Stimulated activated CD8-positive, alpha-beta memory T cell treated with anti-CD3 and anti-CD28 coated beads, Interleukin-2, amount 100 ng/mL, for 48 hours (primary cell): ENCODE measurements around the gene DTX2.
"Not testable (repeated sequence)": the region's sequence is repeated elsewhere in the genome, so short reads cannot be mapped to it uniquely, and the experiment has no call there.

Source experiments
- DNase-seq, 2 donors: peaks; one replicate each; pipeline ENCODE4 v3.0.0-alpha.2; 2020; ENCODE audit warnings: low read depth in 2 of 2

DTX2 gene

DNA sequence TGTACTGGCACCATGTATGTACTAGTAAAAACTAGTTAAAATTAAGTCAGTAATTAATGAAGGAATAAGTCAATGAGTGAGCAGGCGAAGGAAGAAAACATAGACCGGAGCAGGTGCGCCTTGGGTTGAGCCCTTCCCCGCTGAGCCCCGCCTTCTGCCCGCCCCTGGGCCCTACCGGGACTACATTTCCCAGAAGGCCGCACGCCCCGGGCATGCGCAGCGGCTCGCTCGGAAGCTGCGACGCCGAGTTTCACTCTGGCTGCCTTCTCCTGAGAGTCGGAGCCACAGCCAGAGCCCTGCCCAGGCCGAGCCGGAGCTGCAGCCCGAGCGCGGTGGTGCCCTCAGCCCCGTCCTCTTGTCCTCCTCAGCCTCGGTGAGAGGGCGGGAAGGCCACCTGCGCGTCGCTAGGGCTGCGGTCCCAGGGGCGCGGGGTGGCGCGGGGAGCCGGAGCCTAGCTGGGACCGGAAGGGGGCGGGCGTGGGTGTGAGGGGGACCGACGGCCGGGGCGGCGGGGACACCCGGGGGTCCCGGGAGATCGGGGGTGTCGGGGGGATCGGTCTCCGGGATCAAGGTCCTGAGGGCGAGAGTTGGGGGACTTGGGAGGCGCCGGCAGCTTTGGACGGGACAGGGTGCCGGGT is at the start of gene DTX2:
TSS of gene DTX2 (plus strand) at position 246 of the 638 bp plus-strand sequence. CDS start 18,801 bp downstream, outside the sequence.
- peak in 1 of 2 donors; percentile 23 for DNase-seq

DNA sequence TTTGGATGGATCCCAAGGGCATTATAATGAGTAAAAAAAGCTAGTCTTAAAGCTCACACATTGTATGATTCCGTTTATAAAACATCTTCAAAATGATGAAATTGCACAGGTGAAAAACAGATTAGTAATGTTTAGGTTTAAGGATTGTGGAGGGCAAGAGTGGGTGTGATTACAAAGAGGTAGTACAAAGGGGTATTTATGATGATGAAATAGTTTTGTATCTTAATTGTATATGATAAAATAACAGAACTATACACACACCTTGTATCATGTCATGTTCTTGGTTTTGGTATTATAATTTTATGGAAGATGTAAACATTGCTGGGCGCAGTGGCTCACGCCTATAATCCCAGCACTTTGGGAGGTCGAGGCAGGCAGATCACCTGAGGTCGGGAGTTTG is 49.3 kb upstream of the DTX2 start:
- no peak for DNase-seq

DNA sequence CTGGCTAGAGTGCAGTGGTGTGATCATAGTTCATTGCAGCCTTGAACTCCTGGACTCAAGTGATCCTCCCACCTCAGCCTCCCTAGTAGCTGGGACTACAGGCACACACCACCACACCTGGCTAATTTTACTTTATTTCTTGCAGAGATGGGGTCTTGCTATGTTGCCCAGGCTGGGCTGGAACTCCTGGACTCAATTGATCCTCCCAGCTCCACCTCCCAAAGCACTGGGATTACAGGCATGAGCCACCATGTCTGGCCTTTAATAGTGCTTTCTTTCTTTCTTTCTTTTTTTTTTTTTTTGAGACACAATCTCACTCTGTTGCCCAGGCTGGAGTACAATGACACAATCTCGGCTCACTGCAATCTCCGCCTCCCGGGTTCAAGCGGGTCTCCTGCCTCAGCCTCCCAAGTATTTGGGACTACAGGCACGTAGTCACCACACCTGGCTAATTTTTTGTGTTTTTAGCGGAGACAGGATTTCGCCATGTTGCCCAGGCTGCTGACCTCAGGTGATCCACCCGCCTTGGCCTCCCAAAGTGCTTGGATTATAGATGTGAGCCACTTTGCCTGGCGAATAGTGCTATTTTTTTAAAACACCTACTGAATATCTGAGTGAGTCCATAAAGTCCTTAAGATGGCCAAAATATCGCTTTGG is 43.7 kb upstream of the DTX2 start:
- not testable (repeated sequence) for DNase-seq

DNA sequence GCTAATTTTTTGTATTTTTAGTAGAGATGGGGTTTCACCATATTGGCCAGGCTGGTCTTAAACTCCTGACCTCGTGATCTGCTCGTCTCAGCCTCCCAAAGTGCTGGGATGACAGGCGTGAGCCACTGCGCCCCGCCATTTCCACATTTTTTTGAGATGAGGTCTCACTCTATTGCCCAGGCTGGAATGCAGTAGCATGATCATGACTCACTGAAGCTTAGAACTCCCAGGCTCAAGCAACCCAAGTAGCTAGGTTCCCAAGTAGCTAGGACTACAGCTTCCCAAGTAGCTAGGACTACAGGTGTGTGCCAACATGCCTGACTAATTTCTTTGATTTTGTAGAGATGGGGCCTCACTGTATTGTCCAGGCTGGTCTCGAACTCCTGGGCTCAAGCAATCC is 40.4 kb upstream of the DTX2 start:
- not testable (repeated sequence) for DNase-seq

DNA sequence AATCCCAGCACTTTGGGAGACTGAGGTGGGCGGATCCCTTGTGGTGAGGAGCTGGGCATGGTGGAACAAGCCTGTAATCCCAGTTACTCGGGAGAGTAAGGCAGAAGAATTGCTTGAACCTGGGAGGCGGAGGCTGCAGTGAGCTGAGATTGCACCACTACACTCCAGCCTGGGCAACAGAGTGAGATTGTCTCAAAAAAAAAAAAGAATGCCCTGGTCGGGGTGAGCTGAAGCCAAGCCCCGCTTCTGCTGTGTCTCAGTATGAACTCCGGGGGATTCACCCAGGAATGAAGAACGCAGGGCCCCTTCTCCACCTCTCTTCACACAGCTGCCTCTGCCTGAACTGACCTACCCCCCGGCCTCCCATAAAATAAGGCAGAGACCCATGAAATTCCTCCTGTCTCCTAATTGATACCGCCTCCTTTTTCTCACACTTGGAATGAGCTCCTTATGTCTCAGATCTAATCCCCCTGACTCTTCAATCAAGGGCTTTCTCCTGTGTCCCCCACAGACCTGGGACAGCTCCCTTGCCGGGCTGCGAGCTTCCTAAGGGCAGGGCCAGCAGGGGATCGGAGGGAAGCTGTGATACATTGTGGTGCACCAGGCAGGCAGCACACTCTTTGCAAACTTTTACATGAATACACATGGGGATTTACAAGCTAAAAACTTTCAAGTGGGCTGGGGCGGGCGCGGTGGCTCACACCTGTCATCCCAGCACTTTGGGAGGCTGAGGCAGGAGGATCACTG is 37.7 kb upstream of the DTX2 start:
- DNase-seq = no peak

DNA sequence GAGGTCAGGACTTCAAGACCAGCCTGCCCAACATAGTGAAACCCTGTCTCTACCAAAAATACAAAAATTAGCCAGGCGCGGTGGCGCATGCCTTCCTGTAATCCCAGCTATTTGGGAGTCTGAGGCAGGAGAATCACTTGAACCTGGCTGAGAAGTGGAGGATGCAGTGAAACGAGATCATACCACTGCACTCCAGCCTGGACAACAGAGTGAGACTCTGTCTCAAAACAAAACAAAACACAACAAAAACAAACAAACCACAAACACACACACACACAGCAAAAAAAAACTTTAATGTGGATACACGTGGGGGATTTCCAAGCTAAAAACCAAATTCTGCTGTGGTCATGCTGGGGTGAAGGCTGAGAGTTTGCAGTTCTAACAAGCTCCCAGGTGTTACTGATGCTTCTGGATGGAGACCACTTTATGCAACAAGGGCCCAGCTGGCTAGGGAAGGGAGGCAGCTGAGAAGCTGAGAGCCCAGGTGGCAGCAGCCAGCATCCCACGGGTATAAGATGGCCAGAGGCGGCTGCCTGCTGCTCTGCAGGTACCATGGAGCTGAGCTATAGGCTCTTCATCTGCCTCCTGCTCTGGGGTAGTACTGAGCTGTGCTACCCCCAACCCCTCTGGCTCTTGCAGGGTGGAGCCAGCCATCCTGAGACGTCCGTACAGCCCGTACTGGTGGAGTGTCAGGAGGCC is 36.9 kb upstream of the DTX2 start, which contains the start of gene ZP3:
TSS of gene ZP3 (plus strand) at position 538 of the 699 bp plus-strand sequence. CDS start at position 553, 15 bp downstream.
- no peak for DNase-seq

DNA sequence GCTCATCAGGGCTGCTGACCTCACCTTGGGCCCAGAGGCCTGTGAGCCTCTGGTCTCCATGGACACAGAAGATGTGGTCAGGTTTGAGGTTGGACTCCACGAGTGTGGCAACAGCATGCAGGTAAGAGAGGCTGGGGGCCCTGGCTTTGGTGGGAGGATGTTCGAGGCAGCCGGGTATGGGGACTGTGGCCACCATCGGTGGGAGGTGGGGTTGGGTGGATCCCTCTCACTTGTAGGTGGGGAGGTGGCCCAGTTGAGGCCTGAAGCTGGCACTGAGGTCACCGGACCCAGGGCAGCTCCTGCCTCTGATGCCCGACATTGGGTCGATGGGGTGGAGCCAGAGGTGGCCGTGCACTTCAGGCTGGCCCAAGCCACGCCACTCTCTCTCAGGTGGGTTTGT is 36.4 kb upstream of the DTX2 start:
- no peak for DNase-seq

DNA sequence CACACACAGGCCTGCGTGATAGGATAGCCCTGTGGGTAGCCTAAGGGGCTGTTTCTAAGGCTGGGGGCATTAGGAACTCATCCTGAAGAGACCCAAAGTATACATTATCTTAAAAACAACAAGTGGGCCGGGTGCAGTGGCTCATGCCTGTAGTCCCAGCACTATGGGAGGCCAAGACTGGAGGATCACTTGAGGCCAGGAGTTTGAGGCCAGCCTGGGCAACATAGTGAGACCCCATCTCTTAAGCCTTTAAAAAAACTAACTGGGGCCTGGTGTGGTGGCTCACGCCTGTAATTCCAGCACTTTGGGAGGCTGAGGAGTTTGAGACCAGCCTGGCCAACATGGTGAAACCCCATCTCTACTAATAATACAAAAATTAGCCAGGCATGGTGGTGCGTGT is 36.0 kb upstream of the DTX2 start:
- DNase-seq = not testable (repeated sequence)

DNA sequence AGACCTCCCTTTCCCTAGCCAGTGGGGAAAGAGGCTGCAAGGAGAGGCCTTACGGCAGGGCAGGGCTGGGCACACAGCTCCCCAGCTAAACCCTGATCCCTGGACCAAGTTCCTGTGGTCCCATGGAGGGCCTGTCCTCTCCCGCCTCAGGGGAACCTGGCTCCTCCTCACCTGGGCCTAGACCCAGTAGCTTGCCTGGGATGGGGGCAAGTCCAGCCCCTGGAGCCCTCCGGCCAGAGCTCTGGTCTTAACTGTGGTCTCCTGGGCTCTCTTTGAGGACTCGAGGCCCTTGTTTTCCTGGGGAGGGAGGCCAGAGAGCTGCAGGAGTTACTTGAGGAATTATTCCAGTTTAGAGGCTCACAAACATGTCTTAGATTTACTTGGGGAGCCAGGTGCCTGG is 35.3 kb upstream of the DTX2 start:
- no peak for DNase-seq

DNA sequence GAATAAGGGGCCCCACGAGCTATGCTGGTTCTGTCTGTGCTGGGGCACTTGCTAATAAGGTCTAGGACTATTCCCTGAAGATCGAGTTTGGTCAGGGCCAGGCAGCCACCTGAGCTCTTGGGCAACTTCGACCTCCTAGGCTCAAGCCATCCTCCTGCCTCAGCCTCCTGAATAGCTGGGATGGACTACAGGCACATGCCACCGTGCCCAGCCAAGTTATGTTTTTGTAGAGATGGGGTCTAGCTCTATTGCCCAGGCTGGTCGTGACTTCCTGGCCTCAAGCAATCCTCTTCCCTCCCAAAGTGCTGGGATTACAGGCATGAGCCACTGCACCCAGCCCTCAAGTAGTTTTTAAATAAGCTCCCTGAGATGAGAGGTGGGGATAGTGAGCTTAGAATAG is 33.9 kb upstream of the DTX2 start:
- DNase-seq = no peak

DNA sequence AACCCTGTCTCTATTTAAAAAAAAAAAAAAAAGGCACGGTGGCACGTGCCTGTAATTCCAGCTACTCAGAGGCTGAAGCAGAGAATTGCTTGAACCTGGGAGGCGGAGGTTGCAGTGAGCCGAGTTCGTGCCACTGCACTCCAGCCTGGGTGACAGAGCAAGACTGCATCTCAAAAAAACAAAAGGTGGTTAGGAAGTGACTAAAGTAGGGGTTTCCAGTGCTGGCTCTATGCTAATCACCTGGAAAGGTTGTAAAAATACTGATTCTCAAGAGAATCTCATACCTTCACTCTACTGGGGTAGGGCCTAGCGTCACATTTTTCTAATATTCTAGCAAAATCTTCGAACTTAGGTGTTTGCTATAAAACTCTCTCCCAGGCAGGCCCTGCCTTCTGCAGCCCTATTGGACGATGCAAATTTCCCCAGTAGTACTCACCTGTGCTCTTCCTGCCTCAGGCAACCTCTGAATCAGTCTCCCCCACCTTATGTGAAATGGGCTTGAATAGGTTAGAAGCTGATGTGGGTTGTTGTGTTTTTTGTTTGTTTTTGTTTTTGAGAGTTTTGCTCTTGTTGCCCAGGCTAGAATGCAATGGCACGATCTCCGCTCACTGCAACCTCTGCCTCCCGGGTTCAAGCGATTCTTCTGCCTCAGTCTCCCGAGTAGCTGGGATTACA is 33.2 kb upstream of the DTX2 start:
- no peak for DNase-seq

DNA sequence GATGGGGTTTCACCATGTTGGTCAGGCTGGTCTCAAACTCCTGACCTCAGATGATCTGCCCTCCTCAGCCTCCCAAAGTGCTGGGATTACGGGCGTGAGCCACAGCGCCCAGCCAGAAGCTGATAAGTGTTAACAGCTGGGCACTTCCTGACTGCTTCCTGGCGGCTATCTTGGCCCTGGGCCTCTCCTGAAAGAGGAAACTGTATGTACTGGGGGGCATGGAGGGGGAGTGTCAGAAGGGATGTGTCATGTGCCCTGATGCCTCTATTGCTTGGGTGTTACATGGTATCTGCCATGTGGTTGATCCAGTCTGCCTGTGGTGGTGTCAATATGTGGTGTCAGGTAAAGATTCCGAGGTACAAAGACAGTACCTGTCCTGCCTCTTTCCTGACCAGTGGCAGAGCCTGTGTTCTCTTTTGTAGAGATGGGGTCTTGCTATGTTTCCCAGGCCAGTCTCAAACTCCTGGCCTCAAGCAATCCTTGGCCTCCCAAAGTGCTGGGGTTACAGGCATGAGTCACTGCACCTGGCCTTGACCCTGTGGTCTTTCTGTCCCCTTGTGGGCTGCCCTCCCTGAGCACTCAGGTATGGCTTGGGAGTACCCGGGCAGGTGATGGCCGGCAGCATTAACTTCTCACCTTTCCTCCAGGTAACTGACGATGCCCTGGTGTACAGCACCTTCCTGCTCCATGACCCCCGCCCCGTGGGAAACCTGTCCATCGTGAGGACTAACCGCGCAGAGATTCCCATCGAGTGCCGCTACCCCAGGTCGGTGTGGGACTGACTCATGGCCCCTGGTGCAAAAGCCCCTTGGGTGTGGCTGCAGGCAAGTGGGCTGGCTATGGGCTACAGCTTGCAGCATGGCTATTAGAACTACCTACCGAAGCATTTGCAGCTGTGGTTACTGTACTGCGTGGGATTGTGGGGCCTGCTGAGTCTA is 32.4 kb upstream of the DTX2 start:
- DNase-seq = no peak

DNA sequence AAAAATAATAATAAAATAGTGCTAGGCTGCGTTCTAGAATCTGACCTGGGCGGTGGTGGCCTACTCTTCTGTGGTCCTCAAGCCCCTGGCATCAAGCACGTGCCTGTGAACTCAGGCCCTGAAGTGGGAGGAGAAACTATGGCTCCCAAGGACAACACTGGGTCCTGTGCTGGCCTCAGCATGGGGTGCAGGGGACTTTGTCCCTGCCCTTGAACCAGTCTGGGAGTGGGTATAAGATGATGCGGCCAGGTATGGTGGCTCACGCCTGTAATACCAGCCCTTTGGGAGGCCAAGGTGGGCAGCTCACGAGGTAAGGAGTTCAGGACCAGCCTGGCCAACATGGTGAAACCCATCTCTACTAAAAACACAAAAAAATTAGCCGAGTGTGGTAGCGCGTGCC is 31.3 kb upstream of the DTX2 start:
- no peak for DNase-seq

DNA sequence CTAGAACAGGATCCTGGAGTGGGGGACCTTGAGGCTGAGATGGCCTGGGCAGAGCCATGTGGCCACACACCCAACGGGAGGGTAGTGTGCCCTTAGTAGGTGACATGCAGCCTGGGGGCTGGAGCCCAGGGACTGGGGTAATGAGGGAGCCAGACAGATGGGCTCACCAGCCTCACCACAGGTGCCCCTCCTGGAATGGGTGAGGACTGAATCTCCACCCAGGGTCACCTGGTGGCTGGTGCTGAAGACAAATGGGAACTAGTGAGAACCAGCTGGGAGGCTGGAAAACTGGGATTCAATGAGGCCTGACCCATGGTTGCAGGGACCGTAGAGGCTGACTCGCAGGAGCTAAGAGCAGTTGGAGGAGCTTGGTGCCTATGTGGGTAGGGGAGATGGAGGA is 30.7 kb upstream of the DTX2 start:
- no peak for DNase-seq

DNA sequence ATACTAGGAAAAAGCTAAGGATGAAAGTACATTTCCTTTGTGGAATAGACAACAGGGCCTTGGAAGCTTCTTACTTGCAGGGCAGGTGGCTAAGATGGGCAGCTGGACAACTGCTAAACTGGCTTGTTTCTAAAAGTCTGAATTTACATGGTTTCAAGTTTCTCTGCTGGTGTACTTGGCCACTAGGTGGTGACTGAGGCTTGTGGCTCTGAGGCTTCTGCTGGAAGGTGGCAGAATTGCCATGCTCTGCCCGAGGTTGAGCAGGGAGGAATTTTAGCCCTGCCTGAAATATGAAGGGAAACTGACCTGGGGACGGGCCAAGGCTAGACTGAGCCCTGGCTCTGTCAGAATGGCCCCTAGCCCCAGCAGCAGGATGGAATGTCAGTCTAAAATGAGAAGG is 23.6 kb upstream of the DTX2 start:
- DNase-seq = peak; percentile 12 to 34

DNA sequence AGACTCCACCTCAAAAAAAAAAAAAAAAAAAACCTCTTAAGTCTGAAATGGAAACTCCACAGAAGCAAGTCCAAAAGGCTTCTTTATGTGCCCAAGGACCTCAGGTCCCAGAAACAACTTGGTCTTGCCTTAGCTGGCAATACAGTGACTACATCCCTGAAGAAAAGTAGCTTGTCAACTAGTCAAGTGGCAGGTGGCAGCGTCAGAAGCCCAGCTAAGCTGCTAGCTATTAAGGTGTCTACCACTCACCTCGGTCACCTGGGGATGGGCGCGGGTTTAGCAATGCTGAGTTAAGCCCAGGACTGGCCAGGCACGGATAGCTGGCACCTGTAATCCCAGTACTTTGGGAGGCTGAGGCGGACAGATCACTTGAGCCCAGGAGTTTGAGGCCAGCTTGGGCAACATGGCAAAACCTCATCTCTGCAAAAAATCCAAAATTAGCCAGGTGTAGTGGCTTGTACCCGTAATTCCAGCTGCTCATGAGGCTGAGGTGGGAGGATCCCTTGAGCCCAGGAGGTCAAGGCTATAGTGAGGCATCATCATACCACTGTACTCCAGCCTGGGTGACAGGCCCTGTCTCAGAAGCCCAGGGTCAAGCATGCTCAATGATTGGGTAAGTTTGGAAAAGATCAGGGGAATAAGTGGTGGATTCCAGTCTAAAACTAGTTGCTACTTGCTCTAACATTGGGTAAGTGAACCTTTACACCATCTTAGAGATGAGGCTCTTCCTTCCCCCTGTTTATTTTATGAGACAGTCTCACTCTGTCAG is 22.2 kb upstream of the DTX2 start:
- DNase-seq = not testable (repeated sequence)

DNA sequence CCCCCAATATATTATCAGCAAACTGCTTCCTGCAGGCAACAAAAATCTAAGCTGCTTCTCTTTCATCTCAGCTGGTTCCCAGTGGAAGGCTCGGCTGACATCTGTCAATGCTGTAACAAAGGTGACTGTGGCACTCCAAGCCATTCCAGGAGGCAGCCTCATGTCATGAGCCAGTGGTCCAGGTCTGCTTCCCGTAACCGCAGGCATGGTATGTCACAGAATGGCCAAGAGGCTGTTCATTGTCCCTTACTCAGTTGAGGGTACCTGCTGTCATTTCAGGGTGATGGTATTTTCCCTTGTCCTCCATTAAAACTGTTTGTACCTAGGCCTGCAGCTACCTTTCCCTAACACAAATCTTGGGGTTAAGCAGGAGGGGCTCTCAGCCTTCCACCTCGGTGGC is 21.1 kb upstream of the DTX2 start:
- not testable (repeated sequence) for DNase-seq

DNA sequence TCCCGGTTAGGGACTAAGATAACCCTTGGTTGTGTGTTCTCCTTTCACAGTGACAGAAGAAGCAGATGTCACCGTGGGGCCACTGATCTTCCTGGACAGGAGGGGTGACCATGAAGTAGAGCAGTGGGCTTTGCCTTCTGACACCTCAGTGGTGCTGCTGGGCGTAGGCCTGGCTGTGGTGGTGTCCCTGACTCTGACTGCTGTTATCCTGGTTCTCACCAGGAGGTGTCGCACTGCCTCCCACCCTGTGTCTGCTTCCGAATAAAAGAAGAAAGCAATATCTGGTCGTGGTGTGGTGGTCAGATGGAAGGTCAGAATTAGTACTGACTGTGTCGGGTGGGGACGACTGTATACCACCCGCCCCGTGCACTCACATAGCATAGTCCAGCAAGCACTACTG is 19.7 kb upstream of the DTX2 start:
- not testable (repeated sequence) for DNase-seq

DNA sequence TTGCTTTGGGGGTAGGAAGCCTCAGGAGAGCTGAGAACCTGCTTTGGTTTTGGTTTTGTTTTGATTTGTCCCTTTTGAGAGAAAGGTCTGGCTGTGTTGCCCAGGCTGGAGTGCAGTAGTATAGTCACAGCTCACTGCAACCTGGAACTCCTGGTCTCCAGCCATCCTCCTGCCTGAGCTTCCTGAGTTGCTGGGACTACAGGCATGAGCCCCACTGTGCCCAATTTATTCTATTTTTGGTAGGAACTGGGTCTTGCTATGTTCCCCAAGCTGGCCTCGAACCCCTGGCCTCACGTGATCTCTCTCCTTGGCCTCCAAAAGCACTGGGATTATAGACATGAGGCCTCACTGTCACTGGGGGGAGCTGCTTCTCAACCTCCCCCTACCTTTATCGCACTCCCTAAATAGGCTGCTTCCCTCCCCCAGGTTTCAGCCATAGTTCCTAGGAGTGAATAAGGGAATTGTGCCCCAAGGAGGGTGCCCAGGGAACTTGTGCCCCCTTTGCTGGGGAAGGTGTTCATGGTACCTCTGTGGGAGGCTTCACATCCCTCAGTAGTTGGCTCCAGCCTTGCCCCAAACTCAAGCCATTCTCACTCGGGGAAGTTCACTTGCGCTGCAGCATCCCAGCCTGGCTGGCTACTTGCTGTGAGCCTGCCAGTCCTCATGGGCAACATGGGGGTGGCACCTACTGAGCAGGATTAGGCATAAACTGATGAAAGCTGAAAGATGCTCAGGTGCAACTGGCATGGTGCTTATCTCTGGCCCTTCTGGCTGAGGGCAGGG is 18.7 kb upstream of the DTX2 start:
- not testable (repeated sequence) for DNase-seq
